Panc1 (cell line): ENCODE measurements around the gene PLCB1.

Source experiments
- CTCF ChIP-seq: fragments of 450-650 bp; IDR thresholded peaks from 2 replicates; pipeline ENCODE4 v1.5.1; 2017; ENCODE audit warnings: mild to moderate bottlenecking
- POLR2AphosphoS5 ChIP-seq: IDR thresholded peaks from 2 replicates; pipeline ENCODE4 v1.6.1; 2012; ENCODE audit warnings: mild to moderate bottlenecking, low read depth, low read length, moderate library complexity
- REST ChIP-seq, 2 experiments: IDR thresholded peaks; 2 replicates each; pipeline ENCODE4 v1.6.1; 2011 to 2012; ENCODE audit warnings: low read depth in 2 of 2, control low read depth in 1 of 2, low read length in 1 of 2, mild to moderate bottlenecking in 1 of 2, moderate library complexity in 1 of 2; ENCODE audit not compliant: insufficient read depth in 1 of 2

GRCh38 chr20:8154638-8155037 lies 22.6 kb downstream of the PLCB1 start:
- no peak for TF ChIP-seq CTCF
- TF ChIP-seq POLR2AphosphoS5, result no peak
- no peak for TF ChIP-seq REST (IDR thresholded peaks at IDR 0.05; ENCODE audit: insufficient read depth in 1 of 2, low read depth in 2 of 2, low read length in 1 of 2)
